PC-9 (cell line): ENCODE results near the gene INO80. TPM values are rescaled to one million over a fixed set of nuclear protein-coding genes. Genes with fewer than 3 reads are reported as not detected.

ENCODE experiments used
- BruUV-seq: library from RNA; stranded (reverse); fragments of 400-500 nt; replicated peaks from 2 replicates; lab custom pipeline; 2021; lab: Mats Ljungman, UMichigan
- CTCF ChIA-PET: fragments of 300-600 bp; sonication (Branson Sonifier 250); formaldehyde crosslinking; loops from one replicate; lab custom pipeline; 2022; ENCODE audit warnings: antibody characterized with exemption; lab: Charles Lee
- POLR2A ChIA-PET: fragments of 300-600 bp; sonication (Branson Sonifier 250); formaldehyde crosslinking; loops from one replicate; lab custom pipeline; 2022; ENCODE audit warnings: antibody characterized with exemption; ENCODE audit not compliant: unreplicated experiment; lab: Charles Lee
- DNase-seq, 2 experiments: peaks; one replicate each; pipeline versions ENCODE4 v3.0.0 to v3.0.0-alpha.2; 2015 to 2022; ENCODE audit warnings: mixed read lengths in 1 of 2
- H2AFZ ChIP-seq: fragments of 200-600 bp; sonication (generic); 2 replicates; pipeline ENCODE4 v1.8.1; 2017; ENCODE audit warnings: antibody characterized with exemption
- H3F3A ChIP-seq: fragments of 200-600 bp; sonication (generic); 2 replicates; pipeline ENCODE4 v1.8.1; 2017; ENCODE audit warnings: antibody characterized with exemption, mild to moderate bottlenecking, low read depth; ENCODE audit not compliant: insufficient read depth
- H3K27ac ChIP-seq: fragments of 200-600 bp; sonication (generic); 2 replicates; pipeline ENCODE4 v1.6.1; 2016; ENCODE audit warnings: mixed run types
- H3K27me3 ChIP-seq: fragments of 200-600 bp; sonication (generic); 2 replicates; pipeline ENCODE4 v1.6.1; 2016; ENCODE audit warnings: low read depth, mixed run types; ENCODE audit not compliant: insufficient read depth
- H3K36me3 ChIP-seq: fragments of 200-600 bp; sonication (generic); 2 replicates; pipeline ENCODE4 v1.6.1; 2016; ENCODE audit warnings: low read depth, mixed run types
- H3K4me1 ChIP-seq: fragments of 200-600 bp; sonication (generic); replicated peaks from 2 replicates; pipeline ENCODE4 v1.6.1; 2016; ENCODE audit warnings: mixed run types; ENCODE audit not compliant: insufficient read depth
- H3K4me2 ChIP-seq: fragments of 200-600 bp; sonication (generic); 2 replicates; pipeline ENCODE4 v1.6.1; 2017; ENCODE audit warnings: mixed run types
- H3K4me3 ChIP-seq: fragments of 200-600 bp; sonication (generic); 2 replicates; pipeline ENCODE4 v1.6.1; 2016; ENCODE audit warnings: mixed run types
- H3K79me2 ChIP-seq: fragments of 200-600 bp; sonication (generic); 2 replicates; pipeline ENCODE4 v1.6.1; 2017; ENCODE audit warnings: low read depth, mixed run types
- H3K9me2 ChIP-seq: fragments of 200-600 bp; sonication (generic); 2 replicates; pipeline ENCODE4 v1.8.1; 2017; ENCODE audit warnings: mild to moderate bottlenecking; ENCODE audit not compliant: insufficient read depth
- H3K9me3 ChIP-seq: fragments of 200-600 bp; sonication (generic); 2 replicates; pipeline ENCODE4 v1.8.1; 2016; ENCODE audit warnings: low read depth; ENCODE audit not compliant: insufficient read depth
- H4K20me1 ChIP-seq: fragments of 200-600 bp; sonication (generic); 2 replicates; pipeline ENCODE4 v1.8.1; 2017; ENCODE audit not compliant: insufficient read depth
- EZH2 ChIP-seq: fragments of 200-600 bp; sonication (generic); IDR thresholded peaks from 2 replicates; pipeline ENCODE4 v1.8.0; 2017; ENCODE audit warnings: antibody characterized with exemption, low read depth
- intact Hi-C: fragments of 100-400 bp; cut with micrococcal nuclease; formaldehyde crosslinking; loops from one replicate; pipeline ENCODE4 v1.10.0; 2022; ENCODE audit not compliant: unreplicated experiment
- total RNA-seq: library from RNA; stranded (reverse); gene quantifications from 2 replicates; pipeline ENCODE4 v1.2.3, GENCODE V29; 2021
- TF ChIP-seq, protein P1 (sequence below): fragments of 200-600 bp; sonication (generic); conservative IDR thresholded peaks from 2 replicates; pipeline ENCODE4 v1.6.1; 2017; ENCODE audit warnings: mixed run types, antibody characterized with exemption, mild to moderate bottlenecking, moderate library complexity

The INO80 gene
- total RNA-seq, 1 experiment from 2014 or later: 18.8 TPM

DNA sequence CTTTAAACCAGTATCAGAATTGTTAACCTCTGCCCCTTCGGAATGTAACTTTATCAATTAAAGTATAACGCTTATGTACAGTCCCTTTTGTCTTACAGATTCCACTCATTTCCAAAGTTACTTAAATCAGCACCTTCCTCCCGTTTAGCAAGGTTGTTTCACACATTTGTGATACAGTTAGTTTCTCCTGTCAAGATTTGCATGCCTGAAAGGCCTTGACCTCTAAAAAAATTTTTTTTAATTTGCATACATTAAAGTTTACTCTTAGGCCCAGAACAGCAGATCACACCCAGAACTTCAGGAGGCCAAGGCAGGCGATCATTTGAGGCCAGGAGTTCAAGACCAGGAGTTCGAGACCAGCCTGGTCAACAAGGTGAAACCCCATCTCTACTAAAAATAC lies 9.1 kb downstream of the INO80 start:
- no peak overlapping the region for H3K27ac ChIP-seq
- H4K20me1 ChIP-seq: peaks cover 9% of the 10 kb centered on the region; the same call in 1 of the 2 replicates
- POLR2A ChIA-PET: no interaction called here

GRCh38 chr15:41105348-41106334 lies 10.4 kb downstream of the INO80 start:
- H3K4me1 ChIP-seq: no peaks in the 10 kb centered on the region
- peaks cover 86% of the 10 kb centered on the region for H3K79me2 ChIP-seq
- H3K36me3 ChIP-seq: no peaks in the 10 kb centered on the region
- POLR2A ChIA-PET: no interaction called here
- H4K20me1 ChIP-seq: peaks cover 11% of the 10 kb centered on the region
- H3K9me3 ChIP-seq: no peaks in the 10 kb centered on the region
- no peaks in the 10 kb centered on the region for H3K27me3 ChIP-seq
- intact Hi-C loops: no loop called here
- H2AFZ ChIP-seq: no peak overlapping the region
- no peak overlapping the region for H3K27ac ChIP-seq
- no peaks in the 10 kb centered on the region for H3K9me2 ChIP-seq
- no peaks in the 10 kb centered on the region for H3F3A ChIP-seq
- TF ChIP-seq EZH2: no peak
- TF ChIP-seq, protein P1, sequence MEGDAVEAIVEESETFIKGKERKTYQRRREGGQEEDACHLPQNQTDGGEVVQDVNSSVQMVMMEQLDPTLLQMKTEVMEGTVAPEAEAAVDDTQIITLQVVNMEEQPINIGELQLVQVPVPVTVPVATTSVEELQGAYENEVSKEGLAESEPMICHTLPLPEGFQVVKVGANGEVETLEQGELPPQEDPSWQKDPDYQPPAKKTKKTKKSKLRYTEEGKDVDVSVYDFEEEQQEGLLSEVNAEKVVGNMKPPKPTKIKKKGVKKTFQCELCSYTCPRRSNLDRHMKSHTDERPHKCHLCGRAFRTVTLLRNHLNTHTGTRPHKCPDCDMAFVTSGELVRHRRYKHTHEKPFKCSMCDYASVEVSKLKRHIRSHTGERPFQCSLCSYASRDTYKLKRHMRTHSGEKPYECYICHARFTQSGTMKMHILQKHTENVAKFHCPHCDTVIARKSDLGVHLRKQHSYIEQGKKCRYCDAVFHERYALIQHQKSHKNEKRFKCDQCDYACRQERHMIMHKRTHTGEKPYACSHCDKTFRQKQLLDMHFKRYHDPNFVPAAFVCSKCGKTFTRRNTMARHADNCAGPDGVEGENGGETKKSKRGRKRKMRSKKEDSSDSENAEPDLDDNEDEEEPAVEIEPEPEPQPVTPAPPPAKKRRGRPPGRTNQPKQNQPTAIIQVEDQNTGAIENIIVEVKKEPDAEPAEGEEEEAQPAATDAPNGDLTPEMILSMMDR: no peak
- DNase-seq: no peak
- CTCF ChIA-PET: no interaction called here
- no peak overlapping the region for H3K4me2 ChIP-seq
- no peak overlapping the region for H3K4me3 ChIP-seq
- BruUV-seq: no TSS peak

More for the DNA sequence above, 9.1 kb downstream of the INO80 start:
- Histone ChIP-seq H3K79me2 (peaks cover 96% of the 10 kb centered on the region), H3K4me2 (no peak overlapping the region), H3K4me1 (no peaks in the 10 kb centered on the region), H3F3A (no peaks in the 10 kb centered on the region), H3K4me3 (no peak overlapping the region), H3K27me3 (no peaks in the 10 kb centered on the region), H3K9me2 (no peaks in the 10 kb centered on the region), H3K36me3 (no peaks in the 10 kb centered on the region), H2AFZ (no peak overlapping the region), H3K9me3 (no peaks in the 10 kb centered on the region)
- intact Hi-C loops: no loop called here
- no peak for TF ChIP-seq EZH2
- TF ChIP-seq, protein P1: no peak
- no peak for DNase-seq
- CTCF ChIA-PET: no interaction called here
- BruUV-seq: no TSS peak

- Histone ChIP-seq H4K20me1 (peaks cover 25% of the 10 kb centered on the region), H3K4me3 (no peak overlapping the region), H3K9me3 (no peaks in the 10 kb centered on the region), H2AFZ (no peak overlapping the region), H3K36me3 (no peaks in the 10 kb centered on the region), H3K9me2 (no peaks in the 10 kb centered on the region), H3K27me3 (no peaks in the 10 kb centered on the region), H3K27ac (no peak overlapping the region), H3K4me2 (no peak overlapping the region), H3K4me1 (no peaks in the 10 kb centered on the region), H3F3A (no peaks in the 10 kb centered on the region), H3K79me2 (peaks cover 83% of the 10 kb centered on the region)
- ChIA-PET POLR2A (no interaction called here), CTCF (no interaction called here)
- no TSS peak for BruUV-seq
- TF ChIP-seq, protein P1: no peak
- no peak for TF ChIP-seq EZH2
- intact Hi-C loops: no loop called here
- no peak for DNase-seq
These were observed 11.8 kb downstream of the INO80 start for GRCh38 chr15:41104234-41104633.
